ENCODE data around the gene C14orf132.

The C14orf132 gene

GRCh38 chr14:96039633-96040311 is 610 bp downstream of the C14orf132 start:
- Histone ChIP-seq H3K36me3 (ENCODE audit: control insufficient read depth, insufficient read depth, low read length) (no peaks in the 10 kb centered on the region), H3K4me3 (ENCODE audit: insufficient read depth, low read depth, low read length, poor library complexity, severe bottlenecking) (peak overlapping the region; percentile 74), H3K27me3 (replicated peaks; ENCODE audit: control insufficient read depth, insufficient read depth, low read length, poor library complexity, severe bottlenecking) (peaks cover 7% of the 10 kb centered on the region), H3K9me3 (ENCODE audit: control insufficient read depth, low read length) (no peaks in the 10 kb centered on the region), H3K27ac (ENCODE audit: insufficient read depth, low read length, poor library complexity, severe bottlenecking) (no peak overlapping the region), H3K4me1 (ENCODE audit: control insufficient read depth, insufficient read depth, low read length, poor library complexity, severe bottlenecking) (peaks cover 13% of the 10 kb centered on the region)
- no peak for DNase-seq

GRCh38 chr14:96040828-96041371 is 1.7 kb downstream of the C14orf132 start:
- H3K36me3 ChIP-seq (ENCODE audit: control insufficient read depth, insufficient read depth, low read length): no peaks in the 10 kb centered on the region
- H3K27me3 ChIP-seq (replicated peaks; ENCODE audit: control insufficient read depth, insufficient read depth, low read length, poor library complexity, severe bottlenecking): peaks cover 7% of the 10 kb centered on the region
- no peak overlapping the region for H3K27ac ChIP-seq (ENCODE audit: insufficient read depth, low read length, poor library complexity, severe bottlenecking)
- no peaks in the 10 kb centered on the region for H3K9me3 ChIP-seq (ENCODE audit: control insufficient read depth, low read length)
- no peak overlapping the region for H3K4me3 ChIP-seq (ENCODE audit: insufficient read depth, low read depth, low read length, poor library complexity, severe bottlenecking)
- DNase-seq: no peak
- peaks cover 13% of the 10 kb centered on the region for H3K4me1 ChIP-seq (ENCODE audit: control insufficient read depth, insufficient read depth, low read length, poor library complexity, severe bottlenecking)

- H3K4me3 ChIP-seq (ENCODE audit: insufficient read depth, low read depth, low read length, poor library complexity, severe bottlenecking): no peak overlapping the region
- no peaks in the 10 kb centered on the region for H3K36me3 ChIP-seq (ENCODE audit: control insufficient read depth, insufficient read depth, low read length)
- no peak overlapping the region for H3K27ac ChIP-seq (ENCODE audit: insufficient read depth, low read length, poor library complexity, severe bottlenecking)
- DNase-seq: no peak
- no peaks in the 10 kb centered on the region for H3K9me3 ChIP-seq (ENCODE audit: control insufficient read depth, low read length)
- peaks cover 7% of the 10 kb centered on the region for H3K27me3 ChIP-seq (replicated peaks; ENCODE audit: control insufficient read depth, insufficient read depth, low read length, poor library complexity, severe bottlenecking)
- H3K4me1 ChIP-seq (ENCODE audit: control insufficient read depth, insufficient read depth, low read length, poor library complexity, severe bottlenecking): peaks cover 13% of the 10 kb centered on the region
Measured at GRCh38 chr14:96042248-96042930, 3.2 kb downstream of the C14orf132 start.

GRCh38 chr14:96046630-96047029 is 7.5 kb downstream of the C14orf132 start:
- Histone ChIP-seq H3K4me3 (ENCODE audit: insufficient read depth, low read depth, low read length, poor library complexity, severe bottlenecking) (no peak overlapping the region), H3K27ac (ENCODE audit: insufficient read depth, low read length, poor library complexity, severe bottlenecking) (no peak overlapping the region), H3K36me3 (ENCODE audit: control insufficient read depth, insufficient read depth, low read length) (no peaks in the 10 kb centered on the region), H3K27me3 (replicated peaks; ENCODE audit: control insufficient read depth, insufficient read depth, low read length, poor library complexity, severe bottlenecking) (peaks cover 1% of the 10 kb centered on the region), H3K4me1 (ENCODE audit: control insufficient read depth, insufficient read depth, low read length, poor library complexity, severe bottlenecking) (no peaks in the 10 kb centered on the region), H3K9me3 (ENCODE audit: control insufficient read depth, low read length) (no peaks in the 10 kb centered on the region)
- DNase-seq: no peak

- Histone ChIP-seq H3K4me1 (ENCODE audit: control insufficient read depth, insufficient read depth, low read length, poor library complexity, severe bottlenecking) (no peaks in the 10 kb centered on the region), H3K36me3 (ENCODE audit: control insufficient read depth, insufficient read depth, low read length) (no peaks in the 10 kb centered on the region), H3K9me3 (ENCODE audit: control insufficient read depth, low read length) (no peaks in the 10 kb centered on the region), H3K4me3 (ENCODE audit: insufficient read depth, low read depth, low read length, poor library complexity, severe bottlenecking) (no peak overlapping the region), H3K27ac (ENCODE audit: insufficient read depth, low read length, poor library complexity, severe bottlenecking) (no peak overlapping the region), H3K27me3 (replicated peaks; ENCODE audit: control insufficient read depth, insufficient read depth, low read length, poor library complexity, severe bottlenecking) (no peaks in the 10 kb centered on the region)
- no peak for DNase-seq
Measured at GRCh38 chr14:96047101-96047500, 7.9 kb downstream of the C14orf132 start.

GRCh38 chr14:96049932-96050331 is 10.8 kb downstream of the C14orf132 start:
- Histone ChIP-seq H3K27ac (ENCODE audit: insufficient read depth, low read length, poor library complexity, severe bottlenecking) (no peak overlapping the region), H3K9me3 (ENCODE audit: control insufficient read depth, low read length) (no peaks in the 10 kb centered on the region), H3K4me1 (ENCODE audit: control insufficient read depth, insufficient read depth, low read length, poor library complexity, severe bottlenecking) (no peaks in the 10 kb centered on the region), H3K4me3 (ENCODE audit: insufficient read depth, low read depth, low read length, poor library complexity, severe bottlenecking) (no peak overlapping the region), H3K36me3 (ENCODE audit: control insufficient read depth, insufficient read depth, low read length) (no peaks in the 10 kb centered on the region), H3K27me3 (replicated peaks; ENCODE audit: control insufficient read depth, insufficient read depth, low read length, poor library complexity, severe bottlenecking) (no peaks in the 10 kb centered on the region)
- DNase-seq: no peak

GRCh38 chr14:96050482-96050881 is 11.3 kb downstream of the C14orf132 start:
- Histone ChIP-seq H3K4me3 (ENCODE audit: insufficient read depth, low read depth, low read length, poor library complexity, severe bottlenecking) (no peak overlapping the region), H3K27me3 (replicated peaks; ENCODE audit: control insufficient read depth, insufficient read depth, low read length, poor library complexity, severe bottlenecking) (no peaks in the 10 kb centered on the region), H3K27ac (ENCODE audit: insufficient read depth, low read length, poor library complexity, severe bottlenecking) (no peak overlapping the region), H3K9me3 (ENCODE audit: control insufficient read depth, low read length) (no peaks in the 10 kb centered on the region), H3K36me3 (ENCODE audit: control insufficient read depth, insufficient read depth, low read length) (no peaks in the 10 kb centered on the region), H3K4me1 (ENCODE audit: control insufficient read depth, insufficient read depth, low read length, poor library complexity, severe bottlenecking) (no peaks in the 10 kb centered on the region)
- no peak for DNase-seq

- Histone ChIP-seq H3K4me3 (ENCODE audit: insufficient read depth, low read depth, low read length, poor library complexity, severe bottlenecking) (no peak overlapping the region), H3K27ac (ENCODE audit: insufficient read depth, low read length, poor library complexity, severe bottlenecking) (no peak overlapping the region), H3K27me3 (replicated peaks; ENCODE audit: control insufficient read depth, insufficient read depth, low read length, poor library complexity, severe bottlenecking) (no peaks in the 10 kb centered on the region), H3K4me1 (ENCODE audit: control insufficient read depth, insufficient read depth, low read length, poor library complexity, severe bottlenecking) (no peaks in the 10 kb centered on the region), H3K9me3 (ENCODE audit: control insufficient read depth, low read length) (no peaks in the 10 kb centered on the region), H3K36me3 (ENCODE audit: control insufficient read depth, insufficient read depth, low read length) (no peaks in the 10 kb centered on the region)
- no peak for DNase-seq
Measured at GRCh38 chr14:96051231-96051630, 12.1 kb downstream of the C14orf132 start.

GRCh38 chr14:96051642-96052540 is 12.7 kb downstream of the C14orf132 start:
- no peak overlapping the region for H3K4me3 ChIP-seq (ENCODE audit: insufficient read depth, low read depth, low read length, poor library complexity, severe bottlenecking)
- DNase-seq: no peak
- no peaks in the 10 kb centered on the region for H3K4me1 ChIP-seq (ENCODE audit: control insufficient read depth, insufficient read depth, low read length, poor library complexity, severe bottlenecking)
- no peak overlapping the region for H3K27ac ChIP-seq (ENCODE audit: insufficient read depth, low read length, poor library complexity, severe bottlenecking)
- H3K36me3 ChIP-seq (ENCODE audit: control insufficient read depth, insufficient read depth, low read length): no peaks in the 10 kb centered on the region
- no peaks in the 10 kb centered on the region for H3K27me3 ChIP-seq (replicated peaks; ENCODE audit: control insufficient read depth, insufficient read depth, low read length, poor library complexity, severe bottlenecking)
- no peaks in the 10 kb centered on the region for H3K9me3 ChIP-seq (ENCODE audit: control insufficient read depth, low read length)
